Neuronal stem cell (in vitro differentiated cells): ENCODE measurements around the gene ACAD8.

ENCODE experiments used
- DNase-seq: peaks from one replicate; pipeline ENCODE4 v3.0.0-alpha.2; 2013; ENCODE audit warnings: low spot score
- H2AFZ ChIP-seq: one replicate; pipeline ENCODE4 v1.6.1; 2013; ENCODE audit warnings: mild to moderate bottlenecking, low read length, inconsistent platforms
- H2AK5ac ChIP-seq: 2 replicates; pipeline ENCODE4 v1.6.1; 2013; ENCODE audit warnings: low read depth, mild to moderate bottlenecking, inconsistent platforms, low read length, moderate library complexity, mixed read lengths
- H2BK120ac ChIP-seq: 2 replicates; pipeline ENCODE4 v1.6.1; 2013; ENCODE audit warnings: low read depth, mild to moderate bottlenecking, inconsistent platforms, low read length, moderate library complexity, mixed read lengths
- H2BK12ac ChIP-seq: one replicate; pipeline ENCODE4 v1.6.1; 2013; ENCODE audit warnings: low read length, inconsistent platforms
- H2BK15ac ChIP-seq: 2 replicates; pipeline ENCODE4 v1.6.1; 2013; ENCODE audit warnings: mild to moderate bottlenecking, low read length, inconsistent platforms, mixed read lengths
- H2BK5ac ChIP-seq: one replicate; pipeline ENCODE4 v1.6.1; 2013; ENCODE audit warnings: inconsistent platforms, mild to moderate bottlenecking, low read length, moderate library complexity
- H3K14ac ChIP-seq: one replicate; pipeline ENCODE4 v1.6.1; 2013; ENCODE audit warnings: low read length, inconsistent platforms
- H3K18ac ChIP-seq: 2 replicates; pipeline ENCODE4 v1.6.1; 2013; ENCODE audit warnings: low read length, inconsistent platforms
- H3K23ac ChIP-seq: 2 replicates; pipeline ENCODE4 v1.6.1; 2013; ENCODE audit warnings: low read depth, mild to moderate bottlenecking, mixed read lengths, low read length, inconsistent platforms; ENCODE audit not compliant: poor library complexity
- H3K27ac ChIP-seq: replicated peaks from 3 replicates; pipeline ENCODE4 v1.5.1; 2013; ENCODE audit warnings: low read length, inconsistent platforms
- H3K27me3 ChIP-seq, 3 experiments: 2 replicates each; pipeline ENCODE4 v1.6.1; 2013; ENCODE audit warnings: low read length in 3 of 3, mild to moderate bottlenecking in 2 of 3, inconsistent platforms in 1 of 3, low read depth in 1 of 3, mixed read lengths in 1 of 3, moderate library complexity in 1 of 3; ENCODE audit not compliant: control insufficient read depth in 3 of 3, insufficient read depth in 3 of 3
- H3K36me3 ChIP-seq, 2 donors: replicated peaks in 1 of 2; 2 replicates each; pipeline ENCODE4 v1.6.1; 2013; ENCODE audit warnings: low read length in 2 of 2; ENCODE audit not compliant: control insufficient read depth in 2 of 2, insufficient read depth in 2 of 2
- H3K4ac ChIP-seq: 2 replicates; pipeline ENCODE4 v1.6.1; 2013; ENCODE audit warnings: inconsistent platforms, mild to moderate bottlenecking, low read length, moderate library complexity
- H3K4me1 ChIP-seq, 2 donors: 1 replicate in 1 of 2; 2 replicates in 1 of 2; pipeline ENCODE4 v1.6.1; 2013; ENCODE audit warnings: low read length in 2 of 2, low read depth in 1 of 2; ENCODE audit not compliant: control insufficient read depth in 2 of 2, insufficient read depth in 1 of 2
- H3K4me2 ChIP-seq: one replicate; pipeline ENCODE4 v1.6.1; 2013; ENCODE audit warnings: mild to moderate bottlenecking, low read length, inconsistent platforms; ENCODE audit not compliant: insufficient read depth, poor library complexity, severe bottlenecking
- H3K4me3 ChIP-seq, 2 donors: 2 replicates each; pipeline ENCODE4 v1.5.1; 2013; ENCODE audit warnings: low read length in 2 of 2, mild to moderate bottlenecking in 2 of 2, inconsistent platforms in 1 of 2, moderate library complexity in 1 of 2
- H3K79me1 ChIP-seq: one replicate; pipeline ENCODE4 v1.6.1; 2013; ENCODE audit warnings: low read depth, mild to moderate bottlenecking, inconsistent platforms, low read length, moderate library complexity
- H3K9ac ChIP-seq: one replicate; pipeline ENCODE4 v1.6.1; 2013; ENCODE audit warnings: mild to moderate bottlenecking, low read depth, low read length, inconsistent platforms; ENCODE audit not compliant: poor library complexity
- H3K9me3 ChIP-seq, 2 donors: replicated peaks in 1 of 2; 2 replicates each; pipeline versions ENCODE3 to v1.6.1; 2013; ENCODE audit warnings: low read length in 2 of 2, mild to moderate bottlenecking in 2 of 2, inconsistent platforms in 1 of 2, low read depth in 1 of 2, mixed read lengths in 1 of 2, moderate library complexity in 1 of 2; ENCODE audit not compliant: control insufficient read depth in 2 of 2, insufficient read depth in 1 of 2
- H4K8ac ChIP-seq: one replicate; pipeline ENCODE4 v1.6.1; 2013; ENCODE audit warnings: low read depth, mild to moderate bottlenecking, inconsistent platforms, low read length, moderate library complexity
- H4K91ac ChIP-seq: one replicate; pipeline ENCODE4 v1.6.1; 2013; ENCODE audit warnings: low read length, low read depth, mild to moderate bottlenecking, inconsistent platforms; ENCODE audit not compliant: poor library complexity
- WGBS, 2 donors: extraction: QIAGEN DNeasy Blood & Tissue Kit; methylation state at CpG; one replicate each; pipeline ENCODE4 v1.1.7; 2013; ENCODE audit warnings: missing lambda C conversion rate in 2 of 2, mixed read lengths in 1 of 2; ENCODE audit not compliant: insufficient read length in 2 of 2, insufficient replicate concordance in 1 of 2; ENCODE audit errors: extremely low coverage in 2 of 2; 5-methylcytosine and 5-hydroxymethylcytosine counted together

The ACAD8 gene

DNA sequence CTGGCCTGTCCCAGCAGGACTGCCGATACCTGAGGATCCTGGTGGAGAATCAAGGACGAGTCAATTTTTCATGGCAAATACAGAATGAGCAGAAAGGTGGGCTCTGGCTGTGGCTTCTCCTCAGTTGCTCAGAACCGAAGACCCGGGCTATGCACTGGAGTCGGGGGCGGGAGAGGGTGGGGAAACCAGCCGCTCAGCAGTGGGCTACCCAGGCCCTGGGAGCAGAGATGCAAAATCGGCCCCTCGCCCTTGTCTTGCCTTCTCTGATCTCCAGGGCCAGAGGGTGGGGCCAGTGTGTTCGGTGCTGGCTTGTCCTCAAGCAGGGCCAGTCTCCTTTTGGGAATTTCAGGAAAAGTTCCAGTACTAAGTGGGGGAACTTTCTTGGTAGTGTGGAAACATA, 60.0 kb downstream of the ACAD8 start:
- no peak overlapping the region for H3K18ac ChIP-seq
- no peak overlapping the region for H3K14ac ChIP-seq
- H3K36me3 ChIP-seq: no peaks in the 10 kb centered on the region
- H3K4me3 ChIP-seq: no peak overlapping the region
- no peak overlapping the region for H2BK120ac ChIP-seq
- H3K9me3 ChIP-seq: peaks cover 0 to 2% of the 10 kb centered on the region in 2 donors
- no peak overlapping the region for H3K4ac ChIP-seq
- H4K91ac ChIP-seq: no peak overlapping the region
- no peak overlapping the region for H2BK12ac ChIP-seq
- H3K27ac ChIP-seq: no peak overlapping the region
- no peak overlapping the region for H3K23ac ChIP-seq
- no peak overlapping the region for H2BK15ac ChIP-seq
- no peak overlapping the region for H3K4me2 ChIP-seq
- H4K8ac ChIP-seq: no peak overlapping the region
- no peak overlapping the region for H2AFZ ChIP-seq
- H3K4me1 ChIP-seq: no peaks in the 10 kb centered on the region
- H2BK5ac ChIP-seq: no peak overlapping the region
- H2AK5ac ChIP-seq: no peak overlapping the region
- no peak for DNase-seq
- no peak overlapping the region for H3K9ac ChIP-seq
- no peaks in the 10 kb centered on the region for H3K79me1 ChIP-seq
- WGBS, 2 donors: no CpG with 5 or more reads among the region's 10 CpGs
- peaks cover 0 to 25% (median 0%) of the 10 kb centered on the region in 3 experiments for H3K27me3 ChIP-seq

DNA sequence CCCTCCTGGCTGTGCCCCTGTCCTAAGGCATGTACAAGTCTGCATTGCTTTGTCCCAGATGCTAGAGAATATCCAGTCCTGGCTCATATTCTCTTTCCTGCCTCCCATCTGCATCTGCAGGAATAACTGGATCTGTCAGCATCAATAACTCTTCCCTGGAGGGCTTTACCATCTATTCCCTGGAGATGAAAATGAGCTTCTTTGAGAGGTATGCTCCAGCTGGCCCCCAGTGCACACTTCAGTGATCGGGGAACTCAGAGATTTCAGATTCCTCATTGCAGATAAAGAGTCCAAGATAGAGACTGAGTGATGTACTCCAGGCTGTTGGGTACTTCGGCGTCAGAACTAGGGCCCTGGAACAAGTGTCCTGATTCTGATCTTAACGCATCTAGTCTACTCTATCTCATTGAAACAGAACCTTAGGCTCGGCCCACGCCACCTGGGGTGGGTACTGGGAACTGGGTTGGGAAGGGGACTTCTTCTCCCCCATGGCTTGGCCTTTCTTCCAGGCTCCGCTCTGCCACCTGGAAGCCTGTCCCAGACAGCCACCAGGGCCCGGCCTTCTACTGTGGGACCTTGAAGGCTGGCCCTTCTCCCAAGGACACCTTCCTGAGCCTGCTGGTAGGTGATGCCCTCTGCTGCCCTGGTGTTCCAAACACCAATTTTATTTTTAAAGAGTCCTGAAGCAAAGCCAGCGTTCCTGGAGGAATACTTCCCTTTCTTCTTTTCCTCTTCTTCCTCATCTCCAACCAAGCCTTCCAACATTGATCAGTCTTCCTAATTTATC, 60.6 kb downstream of the ACAD8 start:
- H3K18ac ChIP-seq: no peak overlapping the region

More for the DNA sequence above, 60.6 kb downstream of the ACAD8 start:
- Histone ChIP-seq H3K4ac (no peak overlapping the region), H2AK5ac (no peak overlapping the region), H2AFZ (no peak overlapping the region), H3K27me3 (peaks cover 0 to 25% (median 0%) of the 10 kb centered on the region in 3 experiments), H3K27ac (no peak overlapping the region), H4K8ac (no peak overlapping the region), H3K9me3 (peaks cover 0 to 2% of the 10 kb centered on the region in 2 donors), H3K4me3 (no peak overlapping the region), H3K9ac (no peak overlapping the region), H3K4me1 (no peaks in the 10 kb centered on the region), H3K14ac (no peak overlapping the region), H2BK5ac (no peak overlapping the region), H2BK12ac (no peak overlapping the region), H3K23ac (no peak overlapping the region), H4K91ac (no peak overlapping the region), H2BK15ac (no peak overlapping the region), H3K79me1 (no peaks in the 10 kb centered on the region), H3K4me2 (no peak overlapping the region), H2BK120ac (no peak overlapping the region), H3K36me3 (no peaks in the 10 kb centered on the region)
- no peak for DNase-seq
- WGBS, 2 donors: no CpG with 5 or more reads among the region's 9 CpGs
